HCT116 (cell line): ENCODE data around the gene AFF1. TPM values are rescaled to one million over a fixed set of nuclear protein-coding genes. Genes with fewer than 3 reads are reported as not detected.

ENCODE experiments used
- ATAC-seq: fragments of 200-7000 bp; cut with Tn5 transposase; 2 replicates; pipeline ENCODE4 v1.9.1; 2020; ENCODE audit warnings: mild to moderate bottlenecking, moderate library complexity
- BruUV-seq: library from RNA; stranded (reverse); fragments of 400-500 nt; replicated peaks from 2 replicates; lab custom pipeline; 2021; lab: Mats Ljungman, UMichigan
- CTCF ChIA-PET: fragments of 300-600 bp; sonication (Branson Sonifier 250); formaldehyde crosslinking; loops from one replicate; lab custom pipeline; 2021; ENCODE audit warnings: antibody characterized with exemption; lab: Charles Lee
- POLR2A ChIA-PET: fragments of 300-600, 350-600 bp; sonication (Branson Sonifier 250); formaldehyde crosslinking; loops from one replicate; lab custom pipeline; 2021; ENCODE audit warnings: antibody characterized with exemption; lab: Charles Lee
- RAD21 ChIA-PET, 2 experiments: fragments of 300-600 bp; sonication (Branson Sonifier 250); formaldehyde crosslinking; loops; one replicate each; lab custom pipeline; 2023; ENCODE audit warnings: low total read pairs in 2 of 2; ENCODE audit not compliant: uncharacterized antibody in 2 of 2, unreplicated experiment in 2 of 2, low non-redundant PET in 1 of 2; lab: Charles Lee
- DNase-seq: peaks from one replicate; pipeline ENCODE4 v3.0.0-alpha.2; 2010; ENCODE audit warnings: low read depth, low spot score
- H2AFZ ChIP-seq: fragments of 200-600 bp; shearing (Covaris generic), sonication (generic); 2 replicates; pipeline ENCODE4 v1.6.1; 2017; ENCODE audit warnings: low read depth, mixed run types, mixed read lengths, antibody characterized with exemption, low read length; ENCODE audit not compliant: poor library complexity, severe bottlenecking
- H3K27ac ChIP-seq: 2 replicates; pipeline ENCODE4 v1.5.1; 2012; ENCODE audit warnings: low read depth, low read length
- H3K27me3 ChIP-seq: fragments of 200-600 bp; sonication (generic); 2 replicates; pipeline ENCODE4 v1.6.1; 2016; ENCODE audit warnings: mixed run types, low read length, mixed read lengths; ENCODE audit not compliant: insufficient read depth
- H3K36me3 ChIP-seq, 2 experiments: fragments of 200-500 bp in 1 of 2; fragments of 200-600 bp in 1 of 2; sonication (Bioruptor generic) in 1 of 2; sonication (generic) in 1 of 2; 2 replicates each; pipeline versions ENCODE4 v1.5.1 to v1.6.1; 2014 to 2016; ENCODE audit warnings: low read length in 2 of 2, inconsistent platforms in 1 of 2, mixed read lengths in 1 of 2, mixed run types in 1 of 2; ENCODE audit not compliant: insufficient read depth in 2 of 2, control insufficient read depth in 1 of 2
- H3K4me1 ChIP-seq, 2 experiments: fragments of 200-600 bp in 1 of 2; sonication (generic) in 1 of 2; 2 replicates each; pipeline versions ENCODE4 v1.5.1 to v1.6.1; 2012 to 2017; ENCODE audit warnings: low read length in 2 of 2, inconsistent platforms in 1 of 2, mild to moderate bottlenecking in 1 of 2, mixed read lengths in 1 of 2, mixed run types in 1 of 2, moderate library complexity in 1 of 2; ENCODE audit not compliant: insufficient read depth in 2 of 2, control insufficient read depth in 1 of 2
- H3K4me2 ChIP-seq: fragments of 200-600 bp; sonication (generic); 2 replicates; pipeline ENCODE4 v1.6.1; 2017; ENCODE audit warnings: mixed run types, low read length, mixed read lengths
- H3K4me3 ChIP-seq, 2 experiments: fragments of 200-600 bp in 1 of 2; sonication (generic) in 1 of 2; replicated peaks in 1 of 2; 2 replicates each; pipeline ENCODE4 v1.5.1; 2011 to 2016; ENCODE audit warnings: low read length in 2 of 2, control low read depth in 1 of 2, low read depth in 1 of 2, mild to moderate bottlenecking in 1 of 2, mixed read lengths in 1 of 2, mixed run types in 1 of 2
- H3K79me2 ChIP-seq: fragments of 200-600 bp; sonication (generic); 2 replicates; pipeline ENCODE4 v1.6.1; 2017; ENCODE audit warnings: mild to moderate bottlenecking, mixed run types, low read length, moderate library complexity, mixed read lengths; ENCODE audit not compliant: insufficient read depth
- H3K9ac ChIP-seq: fragments of 200-600 bp; sonication (generic); 2 replicates; pipeline ENCODE4 v1.6.1; 2016; ENCODE audit warnings: low read length, mixed read lengths
- H3K9me2 ChIP-seq: fragments of 200-600 bp; sonication (generic), shearing (Covaris generic); 2 replicates; pipeline ENCODE4 v1.6.1; 2017; ENCODE audit warnings: mixed run types, mild to moderate bottlenecking, moderate library complexity; ENCODE audit not compliant: insufficient read depth
- H3K9me3 ChIP-seq, 2 experiments: fragments of 200-500 bp in 1 of 2; fragments of 200-600 bp in 1 of 2; sonication (Bioruptor generic) in 1 of 2; sonication (generic) in 1 of 2; 2 replicates each; pipeline ENCODE4 v1.6.1; 2014 to 2017; ENCODE audit warnings: low read length in 2 of 2, mixed read lengths in 2 of 2, inconsistent platforms in 1 of 2, low read depth in 1 of 2, mild to moderate bottlenecking in 1 of 2, mixed run types in 1 of 2, moderate library complexity in 1 of 2; ENCODE audit not compliant: control insufficient read depth in 1 of 2, insufficient read depth in 1 of 2
- H4K20me1 ChIP-seq: fragments of 200-600 bp; sonication (generic), shearing (Covaris generic); 2 replicates; pipeline ENCODE4 v1.6.1; 2017; ENCODE audit warnings: mixed run types, mild to moderate bottlenecking, moderate library complexity; ENCODE audit not compliant: insufficient read depth
- ELF1 ChIP-seq: IDR thresholded peaks from 2 replicates; pipeline ENCODE4 v1.6.1; 2012; ENCODE audit warnings: low read depth, borderline replicate concordance
- EZH2 ChIP-seq: fragments of 200-600 bp; sonication (generic); IDR thresholded peaks from 2 replicates; pipeline ENCODE4 v1.6.1; 2017; ENCODE audit warnings: antibody characterized with exemption, mixed run types
- JUND ChIP-seq: IDR thresholded peaks from 2 replicates; pipeline ENCODE4 v1.6.1; 2012
- TCF7L2 ChIP-seq: IDR thresholded peaks from 2 replicates; pipeline ENCODE4 v1.7.0; 2011; ENCODE audit warnings: borderline replicate concordance, inconsistent platforms; ENCODE audit not compliant: insufficient read depth, insufficient read length; ENCODE audit errors: extremely low read depth
- ZFX ChIP-seq: fragments of 450-650 bp; IDR thresholded peaks from 2 replicates; pipeline ENCODE4 v1.6.1; 2017
- intact Hi-C: fragments of 100-400 bp; cut with micrococcal nuclease; formaldehyde crosslinking; loops from 2 replicates; pipeline ENCODE4 v1.10.0; 2022
- total RNA-seq: library from RNA; stranded (reverse); gene quantifications from one replicate; pipeline ENCODE4 v1.2.1, GENCODE V29; 2021; ENCODE audit not compliant: unreplicated experiment
- TF ChIP-seq, protein P1 (sequence below), 3 experiments: fragments of 200-600 bp in 1 of 3; sonication (generic) in 1 of 3; IDR thresholded peaks in 2 of 3; conservative IDR thresholded peaks in 1 of 3; 2 replicates each; pipeline ENCODE4 v1.5.1; 2012 to 2017; ENCODE audit warnings: low read depth in 2 of 3, low read length in 2 of 3, antibody characterized with exemption in 1 of 3, borderline replicate concordance in 1 of 3, control low read depth in 1 of 3, mild to moderate bottlenecking in 1 of 3, mixed read lengths in 1 of 3, mixed run types in 1 of 3, moderate library complexity in 1 of 3; ENCODE audit not compliant: insufficient read depth in 1 of 3

The AFF1 gene
- total RNA-seq, 1 experiment from 2014 or later: 43.1 TPM

DNA sequence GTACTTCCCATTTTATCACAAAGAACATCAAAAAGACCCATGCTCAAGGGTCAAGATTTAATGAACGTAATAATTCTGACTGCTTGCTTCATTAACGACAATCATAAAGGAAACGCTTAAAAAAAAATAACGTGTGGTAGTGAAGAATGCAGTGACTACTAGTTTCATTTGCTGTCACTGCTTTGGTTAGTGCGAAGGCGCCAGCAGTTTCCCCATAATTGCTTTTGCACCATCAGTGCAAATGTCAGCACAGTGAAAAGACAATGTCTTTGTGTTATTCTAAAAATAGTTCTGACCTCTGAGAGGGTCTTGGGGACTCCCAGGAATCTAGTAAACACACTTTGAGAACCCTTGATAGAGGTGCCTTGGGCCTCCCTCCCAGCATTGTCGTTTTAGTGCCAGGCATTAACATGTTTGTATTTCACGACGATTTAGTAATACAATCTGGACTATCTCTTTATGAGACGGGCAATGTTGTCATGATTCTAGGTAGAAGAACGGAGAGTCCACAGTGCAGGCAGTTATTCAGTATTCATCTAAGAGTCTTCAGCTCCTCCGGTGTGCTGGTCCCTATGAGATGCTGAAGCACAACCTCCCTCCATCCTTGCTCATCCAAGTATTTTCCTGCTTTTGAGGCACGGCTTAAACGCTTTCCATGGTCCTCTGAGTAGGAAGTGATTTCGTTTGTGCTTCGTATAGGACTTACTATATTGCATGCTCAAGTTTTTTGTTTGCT lies 71.0 kb downstream of the AFF1 start:
- Histone ChIP-seq H3K4me1 (peaks cover 14 to 30% of the 10 kb centered on the region in 2 experiments), H3K9me3 (no peaks in the 10 kb centered on the region), H3K27ac (peak overlapping the region; percentile 90), H3K36me3 (no peaks in the 10 kb centered on the region), H2AFZ (no peak overlapping the region), H3K9me2 (no peaks in the 10 kb centered on the region), H3K27me3 (no peaks in the 10 kb centered on the region), H3K4me2 (peak overlapping the region; percentile 76), H4K20me1 (no peaks in the 10 kb centered on the region), H3K79me2 (peaks cover 35% of the 10 kb centered on the region), H3K4me3 (peak overlapping the region; percentile 63 to 94), H3K9ac (peak overlapping the region; percentile 87)
- ChIA-PET POLR2A (interaction anchor here (0.7 to 1.5 kb wide), 14 partner anchors 20 to 100 kb away, joined by 3 to 17 read pairs (median 3); partner anchors contain the start of gene AFF1), CTCF (interaction anchor here (0.6 to 1.2 kb wide), 2 partner anchors 21 to 83 kb away, joined by 4 to 7 read pairs; no protein-coding TSS in a partner anchor), RAD21 (interaction anchor here (1.2 to 1.5 kb wide), 2 partner anchors 61 to 83 kb away, joined by 3 to 5 read pairs; no protein-coding TSS in a partner anchor)
- intact Hi-C loops: loop anchor here (1.0 to 2.0 kb wide), 2 partner anchors 84 to 87 kb away; no protein-coding TSS in a partner anchor
- TF ChIP-seq JUND: no peak
- no peak for TF ChIP-seq TCF7L2
- no peak for TF ChIP-seq ZFX
- no peak for TF ChIP-seq ELF1
- no peak for DNase-seq
- BruUV-seq: no TSS peak
- peak; percentile 3 for ATAC-seq

GRCh38 chr4:87006426-87006675 lies 71.5 kb downstream of the AFF1 start:
- Histone ChIP-seq H3K27ac (peak overlapping the region; percentile 90), H3K9me3 (no peaks in the 10 kb centered on the region), H3K9me2 (no peaks in the 10 kb centered on the region), H3K27me3 (no peaks in the 10 kb centered on the region), H3K79me2 (peaks cover 39% of the 10 kb centered on the region), H3K4me3 (peak overlapping the region; percentile 63 to 94), H3K4me1 (peaks cover 17 to 35% of the 10 kb centered on the region in 2 experiments), H2AFZ (no peak overlapping the region), H3K4me2 (peak overlapping the region; percentile 76), H4K20me1 (no peaks in the 10 kb centered on the region), H3K9ac (peak overlapping the region; percentile 87), H3K36me3 (no peaks in the 10 kb centered on the region)
- ChIA-PET CTCF (interaction anchor here (1.2 kb wide), 1 partner anchor 84 kb away, joined by 7 read pairs; no protein-coding TSS in a partner anchor), POLR2A (interaction anchor here (0.7 to 1.5 kb wide), 14 partner anchors 20 to 99 kb away, joined by 3 to 17 read pairs (median 3); partner anchors contain the start of gene AFF1), RAD21 (interaction anchor here (1.2 to 1.5 kb wide), 2 partner anchors 61 to 84 kb away, joined by 3 to 5 read pairs; no protein-coding TSS in a partner anchor)
- peak; percentile 66 for TF ChIP-seq TCF7L2
- TF ChIP-seq, protein P1, sequence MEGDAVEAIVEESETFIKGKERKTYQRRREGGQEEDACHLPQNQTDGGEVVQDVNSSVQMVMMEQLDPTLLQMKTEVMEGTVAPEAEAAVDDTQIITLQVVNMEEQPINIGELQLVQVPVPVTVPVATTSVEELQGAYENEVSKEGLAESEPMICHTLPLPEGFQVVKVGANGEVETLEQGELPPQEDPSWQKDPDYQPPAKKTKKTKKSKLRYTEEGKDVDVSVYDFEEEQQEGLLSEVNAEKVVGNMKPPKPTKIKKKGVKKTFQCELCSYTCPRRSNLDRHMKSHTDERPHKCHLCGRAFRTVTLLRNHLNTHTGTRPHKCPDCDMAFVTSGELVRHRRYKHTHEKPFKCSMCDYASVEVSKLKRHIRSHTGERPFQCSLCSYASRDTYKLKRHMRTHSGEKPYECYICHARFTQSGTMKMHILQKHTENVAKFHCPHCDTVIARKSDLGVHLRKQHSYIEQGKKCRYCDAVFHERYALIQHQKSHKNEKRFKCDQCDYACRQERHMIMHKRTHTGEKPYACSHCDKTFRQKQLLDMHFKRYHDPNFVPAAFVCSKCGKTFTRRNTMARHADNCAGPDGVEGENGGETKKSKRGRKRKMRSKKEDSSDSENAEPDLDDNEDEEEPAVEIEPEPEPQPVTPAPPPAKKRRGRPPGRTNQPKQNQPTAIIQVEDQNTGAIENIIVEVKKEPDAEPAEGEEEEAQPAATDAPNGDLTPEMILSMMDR (IDR thresholded peaks at IDR 0.05 in 2 of 3, conservative IDR thresholded peaks at IDR 0.05 in 1 of 3; ENCODE audit: borderline replicate concordance in 1 of 3, insufficient read depth in 1 of 3, low read depth in 2 of 3, low read length in 2 of 3): 0 out of 6 replicates have a peak, but pooled peaks of 1 of the 3 experiments have one; percentile 21
- no peak for TF ChIP-seq EZH2
- BruUV-seq: TSS peak; percentile 94
- no peak for ATAC-seq
- DNase-seq: no peak
- intact Hi-C loops: loop anchor here (1.0 to 2.0 kb wide), 2 partner anchors 84 to 86 kb away; no protein-coding TSS in a partner anchor
